Thyroid gland (tissue), 4 donors: Measurements from ENCODE around the gene NKD1.

ENCODE experiments used
- CTCF ChIP-seq, 6 experiments: fragments of 200-600 bp in 3 of 6; fragments of 450-650 bp in 3 of 6; sonication (generic) in 3 of 6; IDR thresholded peaks; one replicate each; pipeline ENCODE4 v1.5.1; 2016 to 2019; ENCODE audit warnings: antibody characterized with exemption in 6 of 6, mild to moderate bottlenecking in 2 of 6, inconsistent platforms in 1 of 6, moderate library complexity in 1 of 6
- POLR2A ChIP-seq, 2 donors: fragments of 450-650 bp; IDR thresholded peaks; one replicate each; pipeline ENCODE4 v1.6.1; 2017; ENCODE audit warnings: antibody characterized with exemption in 2 of 2, mild to moderate bottlenecking in 2 of 2, moderate library complexity in 1 of 2

- TF ChIP-seq POLR2A (IDR thresholded peaks at IDR 0.05) (no peak), CTCF (IDR thresholded peaks at IDR 0.05) (no peak)
These were observed 22.8 kb downstream of the NKD1 start for GRCh38 chr16:50570808-50571598.
